ENCODE data around the gene HEYL. TPM values are rescaled to one million over a fixed set of nuclear protein-coding genes. Genes with fewer than 3 reads are reported as not detected.
A peak's percentile ranks its signal among the peaks of the same experiment; 100 is the strongest.

The HEYL gene
- total RNA-seq, 4 donors from 2014 or later, result 9.4 to 64.0 (median 13.4) TPM

DNA sequence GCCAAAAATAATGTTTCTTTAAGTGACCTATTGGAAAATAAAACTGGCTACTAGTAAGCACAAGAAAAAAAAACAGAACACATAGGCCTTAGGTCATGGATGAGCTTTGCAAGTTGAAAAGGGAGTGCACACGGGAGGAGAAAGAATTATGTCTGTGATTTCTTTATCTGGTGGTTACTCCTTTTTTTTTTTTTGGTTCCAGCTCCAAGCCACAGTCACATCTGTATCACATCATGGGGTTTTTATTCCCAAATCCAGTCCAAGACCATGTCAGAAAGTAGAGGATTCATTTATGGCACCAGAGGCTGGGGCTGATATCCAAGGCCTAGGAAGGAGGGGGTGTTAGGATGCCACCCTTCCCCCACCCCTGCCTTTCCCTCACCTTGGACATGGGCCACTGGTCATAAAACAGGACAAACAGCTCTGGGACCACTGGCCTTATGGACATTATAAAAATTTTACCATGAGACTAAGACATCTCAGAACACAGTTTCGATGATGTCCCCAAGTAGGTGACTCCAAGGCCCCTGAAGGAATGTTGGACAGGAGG lies 10.3 kb upstream of the HEYL start:
- H3K36me3 ChIP-seq, result no peaks in the 10 kb centered on the region
- DNase-seq, result peak; percentile 66 to 70
- no peaks in the 10 kb centered on the region for H3K27me3 ChIP-seq
- H3K4me1 ChIP-seq, result peaks cover 8 to 23% of the 10 kb centered on the region in 2 donors
- H3K4me3 ChIP-seq, result no peak overlapping the region
- TF ChIP-seq POLR2A (IDR thresholded peaks at IDR 0.05) (no peak), CTCF (IDR thresholded peaks at IDR 0.05) (no peak)
- intact Hi-C loops (cut with DNase I; ENCODE audit: low total_unique reads), result loop anchor here (5.0 kb wide), 1 partner anchor 42 kb away; no protein-coding TSS in a partner anchor
- H3K27ac ChIP-seq, result peak overlapping the region; percentile 27 to 70
- no peaks in the 10 kb centered on the region for H3K9me3 ChIP-seq

DNA sequence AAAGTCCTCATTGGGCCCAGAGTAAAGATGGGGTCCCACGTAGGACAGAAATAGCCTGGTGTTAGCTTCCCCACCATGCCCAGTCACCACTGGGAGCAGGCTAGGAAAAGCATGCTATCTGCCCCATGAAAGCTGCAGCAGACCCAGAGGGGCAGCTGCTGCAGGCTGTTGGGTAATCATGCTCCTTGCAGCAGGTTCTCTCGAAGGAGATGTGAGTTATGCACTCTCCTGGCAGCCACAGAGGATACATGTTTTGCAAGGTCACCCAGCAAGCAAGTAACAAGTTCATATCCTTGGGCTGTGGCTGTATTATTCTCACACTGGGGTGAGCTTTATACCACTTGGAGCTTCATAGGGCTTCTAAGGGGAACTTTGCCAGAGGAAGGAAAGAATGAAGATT lies 9.1 kb upstream of the HEYL start:
- peak; percentile 44 to 52 for DNase-seq

GRCh38 chr1:39647247-39647646 lies 7.8 kb upstream of the HEYL start:
- no peak overlapping the region for H3K4me3 ChIP-seq
- intact Hi-C loops (cut with DNase I; ENCODE audit: low total_unique reads), result no loop called here

More for the DNA sequence above, 9.1 kb upstream of the HEYL start:
- H3K36me3 ChIP-seq, result no peaks in the 10 kb centered on the region
- peak overlapping the region in 1 of 2 donors; percentile 70 for H3K27ac ChIP-seq
- no peak overlapping the region for H3K4me3 ChIP-seq
- TF ChIP-seq POLR2A (IDR thresholded peaks at IDR 0.05), result no peak
- no peak for TF ChIP-seq CTCF (IDR thresholded peaks at IDR 0.05)
- peaks cover 8 to 23% of the 10 kb centered on the region in 2 donors for H3K4me1 ChIP-seq
- H3K9me3 ChIP-seq, result no peaks in the 10 kb centered on the region
- intact Hi-C loops (cut with DNase I; ENCODE audit: low total_unique reads), result no loop called here
- no peaks in the 10 kb centered on the region for H3K27me3 ChIP-seq

DNA sequence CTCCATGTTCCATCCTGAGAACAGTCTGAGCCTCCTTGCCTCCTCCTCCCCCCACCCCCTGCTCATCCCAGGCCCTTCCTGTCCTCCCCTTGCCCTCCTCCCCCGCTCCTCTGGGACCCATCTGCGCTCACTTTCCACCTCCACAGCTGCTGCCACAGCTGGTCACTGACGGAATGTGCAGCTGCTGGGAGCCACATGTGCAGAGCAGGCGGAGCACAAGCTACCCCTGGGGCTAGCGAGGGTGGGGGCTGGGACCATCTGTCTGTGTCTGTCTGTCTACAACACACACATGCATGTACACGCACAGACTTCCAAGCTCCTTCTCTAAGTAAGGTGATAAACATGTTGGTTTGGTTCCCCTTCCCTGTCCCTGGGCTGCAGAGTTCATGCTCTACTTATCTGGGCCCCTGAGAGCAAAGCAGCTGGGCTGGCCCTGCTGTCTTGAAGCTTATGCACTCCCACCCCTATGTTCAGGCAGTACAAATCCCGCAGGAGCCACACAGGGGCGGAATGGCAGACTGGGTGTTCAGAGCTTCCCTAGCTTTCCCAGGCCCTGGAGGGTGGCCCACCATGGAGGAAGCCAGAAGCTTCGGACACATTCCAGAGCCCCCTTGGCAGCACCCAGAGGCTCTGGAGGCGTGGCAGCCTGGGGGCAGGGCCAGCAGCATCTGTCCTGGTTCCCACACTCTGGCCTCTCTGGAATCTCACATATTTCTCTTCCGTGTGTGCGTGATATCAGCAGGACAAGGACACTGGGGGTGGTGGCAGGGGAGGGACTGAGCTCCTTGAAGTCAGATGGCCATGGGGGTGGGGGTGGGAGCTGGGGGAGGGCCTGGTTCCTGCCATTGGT lies 7.0 kb upstream of the HEYL start:
- H3K9me3 ChIP-seq, result no peaks in the 10 kb centered on the region
- H3K4me1 ChIP-seq, result peaks cover 8 to 23% of the 10 kb centered on the region in 2 donors
- no peaks in the 10 kb centered on the region for H3K27me3 ChIP-seq
- no peak overlapping the region for H3K4me3 ChIP-seq
- H3K36me3 ChIP-seq, result no peaks in the 10 kb centered on the region
- TF ChIP-seq POLR2A (IDR thresholded peaks at IDR 0.05), result no peak
- TF ChIP-seq CTCF (IDR thresholded peaks at IDR 0.05), result no peak
- peak; percentile 87 to 90 for DNase-seq
- H3K27ac ChIP-seq, result peak overlapping the region; percentile 77 to 81
- intact Hi-C loops (cut with DNase I; ENCODE audit: low total_unique reads), result no loop called here

More at GRCh38 chr1:39647247-39647646, 7.8 kb upstream of the HEYL start:
- H3K4me1 ChIP-seq, result peaks cover 8 to 23% of the 10 kb centered on the region in 2 donors
- H3K27me3 ChIP-seq, result no peaks in the 10 kb centered on the region
- H3K36me3 ChIP-seq, result no peaks in the 10 kb centered on the region
- DNase-seq, result no peak
- no peaks in the 10 kb centered on the region for H3K9me3 ChIP-seq
- TF ChIP-seq POLR2A (IDR thresholded peaks at IDR 0.05) (no peak), CTCF (IDR thresholded peaks at IDR 0.05) (no peak)
- H3K27ac ChIP-seq, result peak overlapping the region; percentile 77 to 81
